Hepatocyte (in vitro differentiated cells): ENCODE data around the gene C8B.

Source experiments
- EZH2 ChIP-seq: fragments of 200-600 bp; sonication (generic); IDR thresholded peaks from 2 replicates; pipeline ENCODE4 v1.6.1; 2016; ENCODE audit warnings: antibody characterized with exemption, mild to moderate bottlenecking, borderline replicate concordance
- EZH2phosphoT487 ChIP-seq: fragments of 200-600 bp; sonication (generic); IDR thresholded peaks from one replicate; pipeline ENCODE4 v1.6.1; 2018; ENCODE audit warnings: antibody characterized with exemption, mild to moderate bottlenecking, low read depth, moderate library complexity; ENCODE audit not compliant: unreplicated experiment, severe bottlenecking
- TF ChIP-seq, protein P1 (sequence below): fragments of 200-600 bp; sonication (generic); IDR thresholded peaks from 2 replicates; pipeline ENCODE4 v1.5.1; 2016; ENCODE audit warnings: antibody characterized with exemption, mild to moderate bottlenecking; ENCODE audit not compliant: poor library complexity

DNA sequence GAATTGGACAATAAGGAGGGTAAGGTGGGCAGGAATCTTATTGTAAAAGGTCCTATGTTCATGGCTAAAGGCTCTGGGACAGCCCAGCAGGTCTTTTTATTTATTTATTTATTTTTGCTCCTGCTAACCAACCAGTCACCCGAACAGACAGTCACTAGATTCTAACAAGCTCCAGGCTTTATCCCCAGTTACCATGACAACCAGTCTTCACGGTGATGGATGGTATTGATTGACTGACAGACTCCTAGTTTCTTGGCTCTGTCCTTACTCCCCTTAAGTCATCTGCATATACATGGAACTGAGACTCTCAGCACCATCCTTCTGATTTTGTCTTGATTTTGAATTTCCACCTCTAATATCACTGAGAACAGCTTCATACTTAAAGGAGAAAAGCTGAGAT is 66.9 kb downstream of the C8B start:
- TF ChIP-seq EZH2 (no peak), EZH2phosphoT487 (no peak)
- TF ChIP-seq, protein P1, sequence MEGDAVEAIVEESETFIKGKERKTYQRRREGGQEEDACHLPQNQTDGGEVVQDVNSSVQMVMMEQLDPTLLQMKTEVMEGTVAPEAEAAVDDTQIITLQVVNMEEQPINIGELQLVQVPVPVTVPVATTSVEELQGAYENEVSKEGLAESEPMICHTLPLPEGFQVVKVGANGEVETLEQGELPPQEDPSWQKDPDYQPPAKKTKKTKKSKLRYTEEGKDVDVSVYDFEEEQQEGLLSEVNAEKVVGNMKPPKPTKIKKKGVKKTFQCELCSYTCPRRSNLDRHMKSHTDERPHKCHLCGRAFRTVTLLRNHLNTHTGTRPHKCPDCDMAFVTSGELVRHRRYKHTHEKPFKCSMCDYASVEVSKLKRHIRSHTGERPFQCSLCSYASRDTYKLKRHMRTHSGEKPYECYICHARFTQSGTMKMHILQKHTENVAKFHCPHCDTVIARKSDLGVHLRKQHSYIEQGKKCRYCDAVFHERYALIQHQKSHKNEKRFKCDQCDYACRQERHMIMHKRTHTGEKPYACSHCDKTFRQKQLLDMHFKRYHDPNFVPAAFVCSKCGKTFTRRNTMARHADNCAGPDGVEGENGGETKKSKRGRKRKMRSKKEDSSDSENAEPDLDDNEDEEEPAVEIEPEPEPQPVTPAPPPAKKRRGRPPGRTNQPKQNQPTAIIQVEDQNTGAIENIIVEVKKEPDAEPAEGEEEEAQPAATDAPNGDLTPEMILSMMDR: no peak
